K562 (cell line): ENCODE results near the gene LIMS2. TPM values are rescaled to one million over a fixed set of nuclear protein-coding genes. Genes with fewer than 3 reads are reported as not detected.
A peak's percentile ranks its signal among the peaks of the same experiment; 100 is the strongest.

Experiments used
- ATAC-seq: fragments of 200-7000 bp; cut with Tn5 transposase; 3 replicates; pipeline ENCODE4 v1.9.1; 2020; ENCODE audit warnings: moderate library complexity
- BruUV-seq: library from RNA; stranded (reverse); fragments of 400-500 nt; replicated peaks from 2 replicates; lab custom pipeline; 2021; lab: Mats Ljungman, UMichigan
- CTCF ChIA-PET: fragments of 300-600 bp; formaldehyde crosslinking; extraction: SDS; loops from one replicate; lab custom pipeline; 2021; ENCODE audit warnings: low intra/inter-chr PET ratio; lab: Yijun Ruan, JAX
- POLR2A ChIA-PET: fragments of 300-600, 350-650 bp; sonication (Branson Sonifier 250); formaldehyde crosslinking; extraction: SDS; loops from one replicate; lab custom pipeline; 2021; ENCODE audit warnings: antibody characterized with exemption, inconsistent platforms; lab: Yijun Ruan, JAX
- DNase-seq, 4 experiments: peaks; one replicate each; pipeline versions ENCODE4 v3.0.0 to v3.0.0-alpha.2; 2011 to 2018; ENCODE audit warnings: low spot score in 3 of 4, mixed read lengths in 3 of 4; ENCODE audit errors: extremely low read depth in 1 of 4
- FAIRE-seq: peaks from 2 replicates; lab custom pipeline; 2011; peaks lifted over from hg19 to GRCh38; lab: Jason Lieb, UNC
- H2AFZ ChIP-seq: 2 replicates; pipeline ENCODE4 v1.6.0; 2011; ENCODE audit warnings: low read depth, low read length, control low read depth, inconsistent platforms
- H3K27ac ChIP-seq: fragments of 200-600 bp; 3 replicates; pipeline ENCODE4 v1.8.0; 2011; ENCODE audit warnings: low read depth, mild to moderate bottlenecking, control low read depth, inconsistent platforms, low read length, moderate library complexity, mixed read lengths; ENCODE audit errors: extremely low read depth
- H3K27me3 ChIP-seq, 2 experiments: fragments of 300-600 bp in 1 of 2; 2 replicates in 1 of 2; 3 replicates in 1 of 2; pipeline versions ENCODE4 v1.6.0 to v1.8.0; 2011; ENCODE audit warnings: inconsistent platforms in 2 of 2, low read length in 2 of 2, mild to moderate bottlenecking in 1 of 2, mixed read lengths in 1 of 2, moderate library complexity in 1 of 2; ENCODE audit not compliant: control insufficient read depth in 2 of 2, insufficient read depth in 2 of 2
- H3K36me3 ChIP-seq: fragments of 300-600 bp; 3 replicates; pipeline ENCODE4 v1.8.0; 2011; ENCODE audit warnings: mild to moderate bottlenecking, low read length, inconsistent platforms; ENCODE audit not compliant: control insufficient read depth, insufficient read depth
- H3K4me1 ChIP-seq, 2 experiments: fragments of 200-600 bp in 1 of 2; replicated peaks in 1 of 2; 2 replicates in 1 of 2; 3 replicates in 1 of 2; pipeline versions ENCODE4 v1.5.1 to v1.8.0; 2011; ENCODE audit warnings: inconsistent platforms in 2 of 2, low read length in 2 of 2, mild to moderate bottlenecking in 1 of 2, mixed read lengths in 1 of 2, moderate library complexity in 1 of 2; ENCODE audit not compliant: control insufficient read depth in 2 of 2, insufficient read depth in 2 of 2
- H3K4me2 ChIP-seq: 2 replicates; pipeline ENCODE4 v1.6.1; 2011; ENCODE audit warnings: low read length, control low read depth, inconsistent platforms, mixed read lengths; ENCODE audit not compliant: insufficient read depth
- H3K4me3 ChIP-seq: fragments of 200-600 bp; sonication (generic), shearing (Covaris generic); 2 replicates; pipeline ENCODE4 v1.5.1; 2016; ENCODE audit warnings: control low read depth, inconsistent platforms
- H3K79me2 ChIP-seq: fragments of 200-600 bp; 3 replicates; pipeline ENCODE4 v1.8.0; 2011; ENCODE audit warnings: low read length, inconsistent platforms; ENCODE audit not compliant: control insufficient read depth, insufficient read depth
- H3K9ac ChIP-seq, 2 experiments: 2 replicates each; pipeline versions ENCODE4 v1.6.0 to v1.6.1; 2011; ENCODE audit warnings: low read depth in 2 of 2, low read length in 2 of 2, control low read depth in 1 of 2, inconsistent platforms in 1 of 2, mild to moderate bottlenecking in 1 of 2, mixed read lengths in 1 of 2; ENCODE audit not compliant: insufficient read depth in 1 of 2
- H3K9me1 ChIP-seq: one replicate; pipeline ENCODE4 v1.6.0; 2011; ENCODE audit warnings: inconsistent platforms, mild to moderate bottlenecking, low read length, moderate library complexity; ENCODE audit not compliant: control insufficient read depth, insufficient read depth
- H3K9me3 ChIP-seq: replicated peaks from 2 replicates; pipeline ENCODE4 v1.5.1; 2011; ENCODE audit warnings: low read depth, low read length, inconsistent platforms; ENCODE audit not compliant: control insufficient read depth, insufficient read depth
- H4K20me1 ChIP-seq: replicated peaks from 2 replicates; pipeline ENCODE4 v1.6.1; 2011; ENCODE audit warnings: low read length, inconsistent platforms, mixed read lengths; ENCODE audit not compliant: control insufficient read depth, insufficient read depth
- EGR1 ChIP-seq: fragments of 450-650 bp; conservative IDR thresholded peaks from 2 replicates; pipeline ENCODE4 v1.6.1; 2017; ENCODE audit warnings: mild to moderate bottlenecking
- EP300 ChIP-seq: IDR thresholded peaks from 2 replicates; pipeline ENCODE4 v1.6.1; 2012; ENCODE audit warnings: low read length, improper control_type of control experiment
- FOSL1 ChIP-seq: fragments of 200-800 bp; sonication (Bioruptor generic); conservative IDR thresholded peaks from 2 replicates; pipeline ENCODE4 v1.6.1; 2016; ENCODE audit warnings: missing genetic modification characterization, missing compliant biosample characterization
- MTA3 ChIP-seq: fragments of 450-650 bp; formaldehyde crosslinking; IDR thresholded peaks from 2 replicates; pipeline ENCODE4 v1.6.1; 2017; ENCODE audit warnings: mild to moderate bottlenecking, borderline replicate concordance
- PCBP1 ChIP-seq: fragments of 200-400 bp; formaldehyde crosslinking; IDR thresholded peaks from 2 replicates; pipeline ENCODE4 v1.6.1; 2018; ENCODE audit warnings: mild to moderate bottlenecking, low read depth, low read length; ENCODE audit not compliant: poor library complexity, severe bottlenecking
- PHB ChIP-seq: fragments of 250-450 bp; sonication (Bioruptor Pico); IDR thresholded peaks from 2 replicates; pipeline ENCODE4 v1.5.0; 2021
- TAF1 ChIP-seq: IDR thresholded peaks from 2 replicates; pipeline ENCODE4 v1.6.1; 2011; ENCODE audit warnings: mild to moderate bottlenecking, low read length, moderate library complexity; ENCODE audit not compliant: insufficient read depth, control insufficient read depth, severe bottlenecking; ENCODE audit errors: extremely low read depth
- ZNF239 ChIP-seq: fragments of 250-450 bp; sonication (Bioruptor Pico); IDR thresholded peaks from 2 replicates; pipeline ENCODE4 v1.4.0; 2020; ENCODE audit warnings: mild to moderate bottlenecking
- ZNF551 ChIP-seq: fragments of 250-450 bp; sonication (Bioruptor Pico); IDR thresholded peaks from 2 replicates; pipeline ENCODE4 v1.5.0; 2021; ENCODE audit warnings: mild to moderate bottlenecking, moderate library complexity
- WGBS: fragments of 100-300 bp; shearing (Covaris generic); methylation state at CpG from one replicate; pipeline ENCODE4 v1.1.6; 2016; ENCODE audit warnings: low coverage, mixed read lengths; ENCODE audit not compliant: insufficient coverage; ENCODE audit errors: missing lambda C conversion rate; 5-methylcytosine and 5-hydroxymethylcytosine counted together
- in situ Hi-C: fragments of 300-500 bp; cut with MboI; formaldehyde crosslinking; loops from 4 replicates; pipeline ENCODE4 v1.15.0; 2018; ENCODE audit warnings: inconsistent platforms, mixed read lengths
- intact Hi-C: fragments of 100-400 bp; cut with micrococcal nuclease; formaldehyde crosslinking; loops from 2 replicates; pipeline ENCODE4 v1.14.2; 2022
- polyA plus RNA-seq, 8 experiments: library from polyadenylated mRNA; depleted of rRNA in 4 of 8; stranded (reverse) in 5 of 8; unstranded in 3 of 8; fragments of >200 nt; fragmentation: Nextera tagmentation in 2 of 8; fragmentation: Illumina TruSeq in 1 of 8; extraction: Ambion mirVana in 2 of 8; extraction: Trizol in 1 of 8; gene quantifications; 2 replicates each; pipeline versions ENCODE4 v1.2.1 to v1.2.3, GENCODE V29; 2011 to 2014; ENCODE audit warnings: inconsistent platforms in 1 of 8, missing spikeins in 1 of 8
- total RNA-seq, 7 experiments: library from RNA; depleted of rRNA in 6 of 7; stranded (reverse); fragments of >200 nt in 6 of 7; fragmentation: Illumina TruSeq in 2 of 7; extraction: Trizol in 2 of 7; gene quantifications; 2 replicates each; pipeline versions ENCODE4 v1.2.1 to v1.2.3, GENCODE V29; 2011 to 2021; ENCODE audit warnings: low replicate concordance in 1 of 7

LIMS2 gene
- total and polyA plus RNA-seq, 9 of the 15 experiments (the other 6 are each of a cell fraction or from before 2014, with no cell fraction given), result 0.04 to 0.22 TPM; not detected in 7

DNA sequence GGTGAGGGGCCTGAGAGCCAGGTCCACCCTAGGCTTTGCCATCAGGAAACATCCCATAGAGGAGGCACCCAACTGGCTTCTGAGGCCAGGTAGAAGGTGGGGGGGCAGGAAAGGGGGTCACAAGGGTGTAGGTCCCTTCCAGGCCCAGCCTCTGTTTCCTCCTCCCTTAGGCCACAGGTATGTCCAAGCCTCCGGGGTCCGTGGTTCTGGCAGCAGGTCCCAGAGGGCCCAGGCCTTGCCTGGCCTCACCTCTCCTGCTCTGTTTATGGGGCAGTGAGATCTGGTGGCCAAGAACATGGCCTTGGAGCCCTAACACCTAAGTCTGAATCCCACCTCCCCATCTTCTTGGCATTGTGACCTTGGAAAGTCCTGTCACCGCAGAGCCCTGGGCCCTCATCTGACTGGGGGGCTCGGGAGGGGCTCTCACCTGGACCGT lies 51.0 kb downstream of the LIMS2 start (continued):
- TF ChIP-seq ZNF239, result no peak
- no peak for TF ChIP-seq MTA3
- no peak for TF ChIP-seq ZNF551 (CRISPR knock-in tag)
- no peak for TF ChIP-seq EP300

DNA sequence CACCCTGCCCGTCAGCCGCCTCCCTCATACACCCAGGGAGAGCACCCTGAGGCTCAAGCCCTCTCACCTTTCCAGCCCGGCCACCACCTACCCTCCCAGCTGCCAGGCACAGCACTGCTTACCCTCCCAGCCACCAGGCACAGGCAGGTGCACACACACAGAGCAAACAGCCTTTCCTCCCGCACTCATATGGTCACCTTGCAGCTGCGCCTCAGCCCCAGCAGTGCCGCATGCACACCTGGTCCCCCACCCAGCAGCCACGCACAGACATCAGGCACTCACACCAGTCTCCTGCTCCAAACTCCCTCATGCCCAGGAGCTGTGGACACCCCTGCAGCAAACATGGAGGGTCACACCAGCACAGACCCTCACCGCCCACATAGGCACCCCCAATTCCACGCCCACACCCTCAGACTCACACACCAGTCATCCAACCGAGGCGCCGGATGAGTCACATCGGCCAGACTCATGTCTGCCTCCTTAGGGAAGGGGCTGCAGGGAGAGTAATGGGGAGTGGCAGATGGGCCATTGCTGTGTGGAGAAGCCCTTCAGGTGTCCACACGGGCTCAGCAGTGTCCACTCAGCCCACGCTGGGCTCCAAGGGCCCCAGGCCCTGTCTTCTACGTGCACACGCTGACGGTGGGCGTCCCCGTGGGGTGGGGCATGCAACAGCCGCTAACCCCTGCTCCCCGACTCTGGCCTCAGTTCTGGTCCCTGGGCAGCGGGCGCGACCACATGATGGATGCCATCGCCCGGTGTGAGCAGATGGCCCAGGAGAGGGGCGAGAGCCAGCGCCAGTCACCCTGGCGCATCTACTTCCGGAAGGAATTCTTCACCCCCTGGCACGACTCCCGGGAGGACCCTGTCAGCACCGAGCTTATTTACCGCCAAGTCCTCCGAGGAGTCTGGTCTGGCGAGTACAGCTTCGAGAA lies 51.7 kb downstream of the LIMS2 start:
- TF ChIP-seq FOSL1 (tag) (peak; percentile 68), EGR1 (peak; percentile 95), TAF1 (no peak), PHB (CRISPR knock-in tag) (no peak), PCBP1 (no peak)
- ATAC-seq (no peak), FAIRE-seq (no peak), DNase-seq (no peak)
- Histone ChIP-seq H3K27ac (no peak overlapping the region), H3K27me3 (peaks cover 43 to 76% of the 10 kb centered on the region in 2 experiments; a peak in 4 of 5 replicates), H2AFZ (no peak overlapping the region), H3K36me3 (no peaks in the 10 kb centered on the region), H3K4me1 (peaks cover 0 to 20% of the 10 kb centered on the region in 2 experiments; a peak in 3 of 5 replicates), H3K9me3 (no peaks in the 10 kb centered on the region), H3K9ac (no peak overlapping the region), H3K9me1 (no peaks in the 10 kb centered on the region), H3K4me2 (no peak overlapping the region), H4K20me1 (peaks cover 5% of the 10 kb centered on the region; the same call in 1 of the 2 replicates), H3K79me2 (no peaks in the 10 kb centered on the region), H3K4me3 (no peak overlapping the region)
- POLR2A ChIA-PET, result interaction anchor here (0.6 kb wide), 1 partner anchor 17 kb away, joined by 3 read pairs; no protein-coding TSS in a partner anchor
- intact Hi-C loops, result no loop called here
- in situ Hi-C loops, result no loop called here
- WGBS, result 3% methylated on average over 34 of the region's 38 CpGs
- CTCF ChIA-PET, result no interaction called here
- BruUV-seq, result no TSS peak
